Trophoblast cell (in vitro differentiated cells and primary cell): Measurements from ENCODE around the gene RCC2.

Source experiments
- DNase-seq, 2 donors: peaks; one replicate each; pipeline ENCODE4 v3.0.0-alpha.2; 2016
- H2AFZ ChIP-seq: 2 replicates; pipeline ENCODE4 v1.6.1; 2013; ENCODE audit warnings: low read length, moderate library complexity, mild to moderate bottlenecking; ENCODE audit not compliant: insufficient read depth, poor library complexity
- H2AK5ac ChIP-seq: 2 replicates; pipeline ENCODE4 v1.6.1; 2013; ENCODE audit warnings: mild to moderate bottlenecking, low read length
- H2BK120ac ChIP-seq: 2 replicates; pipeline ENCODE4 v1.6.1; 2013; ENCODE audit warnings: low read length, mild to moderate bottlenecking, moderate library complexity; ENCODE audit not compliant: insufficient read depth, poor library complexity
- H2BK12ac ChIP-seq: 2 replicates; pipeline ENCODE4 v1.6.1; 2013; ENCODE audit warnings: mild to moderate bottlenecking, low read length, moderate library complexity
- H2BK5ac ChIP-seq: 2 replicates; pipeline ENCODE4 v1.6.1; 2013; ENCODE audit warnings: low read length, low read depth, moderate library complexity, mild to moderate bottlenecking; ENCODE audit not compliant: poor library complexity
- H3K14ac ChIP-seq: 2 replicates; pipeline ENCODE4 v1.6.1; 2013; ENCODE audit warnings: mild to moderate bottlenecking, low read length
- H3K18ac ChIP-seq: 2 replicates; pipeline ENCODE4 v1.6.1; 2013; ENCODE audit warnings: mild to moderate bottlenecking, low read length
- H3K23ac ChIP-seq: 2 replicates; pipeline ENCODE4 v1.6.1; 2013; ENCODE audit warnings: low read length
- H3K27ac ChIP-seq: 2 replicates; pipeline ENCODE4 v1.5.1; 2013; ENCODE audit warnings: low read depth, mild to moderate bottlenecking, inconsistent platforms, low read length, moderate library complexity
- H3K27me3 ChIP-seq: 2 replicates; pipeline ENCODE4 v1.6.1; 2013; ENCODE audit warnings: inconsistent platforms, mild to moderate bottlenecking, low read length, moderate library complexity; ENCODE audit not compliant: insufficient read depth
- H3K36me3 ChIP-seq, 2 experiments: 1 replicate in 1 of 2; 2 replicates in 1 of 2; pipeline ENCODE4 v1.6.1; 2013; ENCODE audit warnings: low read length in 2 of 2, mild to moderate bottlenecking in 2 of 2, moderate library complexity in 1 of 2; ENCODE audit not compliant: insufficient read depth in 2 of 2, control insufficient read depth in 1 of 2
- H3K4ac ChIP-seq: 2 replicates; pipeline ENCODE4 v1.6.1; 2013; ENCODE audit warnings: low read depth, mild to moderate bottlenecking, low read length, moderate library complexity
- H3K4me1 ChIP-seq, 2 experiments: 1 replicate in 1 of 2; 2 replicates in 1 of 2; pipeline ENCODE4 v1.6.1; 2013; ENCODE audit warnings: low read length in 2 of 2, mild to moderate bottlenecking in 2 of 2, moderate library complexity in 1 of 2; ENCODE audit not compliant: insufficient read depth in 2 of 2, control insufficient read depth in 1 of 2
- H3K4me2 ChIP-seq: 2 replicates; pipeline ENCODE4 v1.6.1; 2013; ENCODE audit warnings: inconsistent platforms, mild to moderate bottlenecking, low read length, moderate library complexity
- H3K4me3 ChIP-seq: 2 replicates; pipeline ENCODE4 v1.5.1; 2013; ENCODE audit warnings: mild to moderate bottlenecking, low read depth, low read length, inconsistent platforms
- H3K79me1 ChIP-seq: one replicate; pipeline ENCODE4 v1.6.1; 2013; ENCODE audit warnings: low read length
- H3K79me2 ChIP-seq: 2 replicates; pipeline ENCODE4 v1.6.1; 2013; ENCODE audit warnings: low read length, mild to moderate bottlenecking; ENCODE audit not compliant: control insufficient read depth, insufficient read depth, poor library complexity
- H3K9ac ChIP-seq: 2 replicates; pipeline ENCODE4 v1.6.1; 2013; ENCODE audit warnings: mild to moderate bottlenecking, low read length
- H3K9me3 ChIP-seq: 2 replicates; pipeline ENCODE4 v1.6.1; 2013; ENCODE audit warnings: low read depth, mild to moderate bottlenecking, control low read depth, inconsistent platforms, low read length; ENCODE audit not compliant: insufficient read depth
- H4K12ac ChIP-seq: 2 replicates; pipeline ENCODE4 v1.6.1; 2013; ENCODE audit warnings: low read depth, mild to moderate bottlenecking, low read length, moderate library complexity
- H4K8ac ChIP-seq: 2 replicates; pipeline ENCODE4 v1.6.1; 2013; ENCODE audit warnings: low read depth, mild to moderate bottlenecking, low read length, moderate library complexity
- H4K91ac ChIP-seq: one replicate; pipeline ENCODE4 v1.6.1; 2013; ENCODE audit warnings: low read depth, mild to moderate bottlenecking, low read length, moderate library complexity
- WGBS: extraction: QIAGEN DNeasy Blood & Tissue Kit; methylation state at CpG from one replicate; pipeline ENCODE4 v1.1.7; 2013; ENCODE audit warnings: missing lambda C conversion rate; ENCODE audit not compliant: insufficient read length, insufficient coverage; ENCODE audit errors: extremely low coverage; 5-methylcytosine and 5-hydroxymethylcytosine counted together

The RCC2 gene

GRCh38 chr1:17465228-17465627, 25.8 kb upstream of the RCC2 start:
- no peak for DNase-seq
- no peaks in the 10 kb centered on the region for H3K9me3 ChIP-seq
- no peak overlapping the region for H3K9ac ChIP-seq
- no peak overlapping the region for H3K27ac ChIP-seq
- no peak overlapping the region for H3K4me2 ChIP-seq
- no peak overlapping the region for H3K14ac ChIP-seq
- H4K8ac ChIP-seq = no peak overlapping the region
- no peak overlapping the region for H2AFZ ChIP-seq
- no peak overlapping the region for H4K12ac ChIP-seq
- H2AK5ac ChIP-seq = no peak overlapping the region
- H3K27me3 ChIP-seq = no peaks in the 10 kb centered on the region
- no peaks in the 10 kb centered on the region for H3K79me1 ChIP-seq
- H2BK12ac ChIP-seq = no peak overlapping the region
- H3K36me3 ChIP-seq = no peaks in the 10 kb centered on the region
- H3K79me2 ChIP-seq = no peaks in the 10 kb centered on the region
- H2BK120ac ChIP-seq = no peak overlapping the region
- no peak overlapping the region for H3K18ac ChIP-seq
- WGBS = no CpG with 5 or more reads among the region's 6 CpGs
- no peak overlapping the region for H4K91ac ChIP-seq
- H3K4ac ChIP-seq = no peak overlapping the region
- no peak overlapping the region for H3K4me3 ChIP-seq
- no peaks in the 10 kb centered on the region for H3K4me1 ChIP-seq
- H3K23ac ChIP-seq = no peak overlapping the region
- no peak overlapping the region for H2BK5ac ChIP-seq

GRCh38 chr1:17463991-17464390, 24.5 kb upstream of the RCC2 start:
- Histone ChIP-seq H2BK5ac (no peak overlapping the region), H3K9ac (no peak overlapping the region), H3K79me1 (no peaks in the 10 kb centered on the region), H2BK120ac (no peak overlapping the region), H3K27me3 (no peaks in the 10 kb centered on the region), H3K27ac (no peak overlapping the region), H3K9me3 (no peaks in the 10 kb centered on the region), H3K79me2 (no peaks in the 10 kb centered on the region), H2AK5ac (no peak overlapping the region), H3K4me1 (no peaks in the 10 kb centered on the region), H3K4me2 (no peak overlapping the region), H2AFZ (no peak overlapping the region), H4K8ac (no peak overlapping the region), H3K36me3 (no peaks in the 10 kb centered on the region), H3K18ac (no peak overlapping the region), H2BK12ac (no peak overlapping the region), H3K4ac (no peak overlapping the region), H3K4me3 (no peak overlapping the region), H3K23ac (no peak overlapping the region), H3K14ac (no peak overlapping the region), H4K91ac (no peak overlapping the region), H4K12ac (no peak overlapping the region)
- DNase-seq = no peak

DNA sequence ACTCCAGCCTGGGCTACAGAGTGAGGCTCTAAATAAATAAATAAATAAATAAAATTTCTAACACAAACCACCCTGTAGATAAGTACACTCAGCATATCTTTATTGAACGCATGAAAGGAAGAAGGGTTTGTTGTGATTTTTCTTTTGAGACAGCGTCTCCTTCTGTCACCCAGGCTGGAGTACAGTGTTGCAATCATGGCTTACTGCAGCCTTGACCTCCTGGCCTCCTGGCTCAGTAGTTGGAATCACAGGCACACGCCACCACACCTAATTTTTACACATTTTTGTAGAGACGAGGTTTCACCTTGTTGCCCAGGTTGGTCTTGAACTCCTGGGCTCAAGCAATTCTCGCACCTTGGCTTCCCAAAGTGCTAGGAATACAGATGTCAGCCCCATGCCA, 23.2 kb upstream of the RCC2 start:
- Histone ChIP-seq H2BK12ac (no peak overlapping the region), H3K27me3 (no peaks in the 10 kb centered on the region), H3K36me3 (no peaks in the 10 kb centered on the region), H4K8ac (no peak overlapping the region), H3K79me2 (no peaks in the 10 kb centered on the region), H3K9ac (no peak overlapping the region), H3K14ac (no peak overlapping the region), H3K9me3 (no peaks in the 10 kb centered on the region), H4K91ac (no peak overlapping the region), H2BK5ac (no peak overlapping the region), H4K12ac (no peak overlapping the region), H3K23ac (no peak overlapping the region), H3K27ac (no peak overlapping the region), H3K4me1 (no peaks in the 10 kb centered on the region), H2AFZ (no peak overlapping the region), H3K79me1 (no peaks in the 10 kb centered on the region), H2BK120ac (no peak overlapping the region), H3K4ac (no peak overlapping the region), H3K4me3 (no peak overlapping the region), H2AK5ac (no peak overlapping the region), H3K4me2 (no peak overlapping the region), H3K18ac (no peak overlapping the region)
- DNase-seq = no peak
- no CpG with 5 or more reads among the region's 5 CpGs for WGBS

DNA sequence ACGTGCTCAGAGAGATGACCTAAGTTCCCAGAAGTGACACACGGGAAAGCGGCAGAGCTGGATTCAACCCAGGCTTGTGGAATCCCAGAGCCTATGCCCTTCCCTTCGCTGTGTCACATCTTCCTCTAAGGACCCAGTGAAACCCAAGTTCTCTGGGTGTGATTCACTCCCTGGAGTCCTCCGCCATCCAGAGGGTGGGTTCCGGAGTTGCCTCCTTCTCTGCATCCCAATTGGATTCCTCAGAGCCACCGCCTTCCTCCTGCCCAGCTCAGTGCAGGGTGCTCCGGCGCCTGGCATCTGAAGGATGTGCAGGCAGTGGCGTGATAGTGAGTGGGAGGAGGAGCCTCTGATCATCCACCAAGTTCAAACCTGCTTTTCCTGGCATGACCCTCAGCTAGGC, 20.7 kb upstream of the RCC2 start:
- no peaks in the 10 kb centered on the region for H3K36me3 ChIP-seq
- H3K79me1 ChIP-seq = no peaks in the 10 kb centered on the region
- no peak overlapping the region for H2AK5ac ChIP-seq
- H3K27me3 ChIP-seq = no peaks in the 10 kb centered on the region
- H3K4me2 ChIP-seq = no peak overlapping the region
- H3K14ac ChIP-seq = no peak overlapping the region
- no peak overlapping the region for H3K4ac ChIP-seq
- no CpG with 5 or more reads among the region's 10 CpGs for WGBS
- no peaks in the 10 kb centered on the region for H3K79me2 ChIP-seq
- no peak overlapping the region for H2BK120ac ChIP-seq
- no peak overlapping the region for H4K91ac ChIP-seq
- no peak overlapping the region for H3K18ac ChIP-seq
- no peak overlapping the region for H3K23ac ChIP-seq
- H2BK5ac ChIP-seq = no peak overlapping the region
- no peak overlapping the region for H2BK12ac ChIP-seq
- no peak overlapping the region for H3K27ac ChIP-seq
- H4K12ac ChIP-seq = no peak overlapping the region
- H3K4me3 ChIP-seq = no peak overlapping the region
- H3K9ac ChIP-seq = no peak overlapping the region
- H3K4me1 ChIP-seq = no peaks in the 10 kb centered on the region
- no peak overlapping the region for H2AFZ ChIP-seq
- peak; percentile 93 to 97 for DNase-seq
- H4K8ac ChIP-seq = no peak overlapping the region
- no peaks in the 10 kb centered on the region for H3K9me3 ChIP-seq

GRCh38 chr1:17458794-17459193, 19.3 kb upstream of the RCC2 start:
- Histone ChIP-seq H3K18ac (no peak overlapping the region), H2BK120ac (no peak overlapping the region), H3K4me1 (no peaks in the 10 kb centered on the region), H4K8ac (no peak overlapping the region), H2AFZ (no peak overlapping the region), H3K27me3 (no peaks in the 10 kb centered on the region), H3K4me3 (no peak overlapping the region), H3K79me2 (no peaks in the 10 kb centered on the region), H3K9me3 (no peaks in the 10 kb centered on the region), H3K36me3 (no peaks in the 10 kb centered on the region), H3K4ac (no peak overlapping the region), H3K27ac (no peak overlapping the region), H2BK12ac (no peak overlapping the region), H2AK5ac (no peak overlapping the region), H2BK5ac (no peak overlapping the region), H4K12ac (no peak overlapping the region), H3K14ac (no peak overlapping the region), H4K91ac (no peak overlapping the region), H3K23ac (no peak overlapping the region), H3K4me2 (no peak overlapping the region), H3K79me1 (no peaks in the 10 kb centered on the region), H3K9ac (no peak overlapping the region)
- no CpG with 5 or more reads among the region's 1 CpG for WGBS
- DNase-seq = no peak
